ENCODE results near the gene NUB1. TPM values are rescaled to one million over a fixed set of nuclear protein-coding genes. Genes with fewer than 3 reads are reported as not detected.

NUB1 gene
- total RNA-seq, 1 experiment from 2014 or later, result 48.5 TPM

DNA sequence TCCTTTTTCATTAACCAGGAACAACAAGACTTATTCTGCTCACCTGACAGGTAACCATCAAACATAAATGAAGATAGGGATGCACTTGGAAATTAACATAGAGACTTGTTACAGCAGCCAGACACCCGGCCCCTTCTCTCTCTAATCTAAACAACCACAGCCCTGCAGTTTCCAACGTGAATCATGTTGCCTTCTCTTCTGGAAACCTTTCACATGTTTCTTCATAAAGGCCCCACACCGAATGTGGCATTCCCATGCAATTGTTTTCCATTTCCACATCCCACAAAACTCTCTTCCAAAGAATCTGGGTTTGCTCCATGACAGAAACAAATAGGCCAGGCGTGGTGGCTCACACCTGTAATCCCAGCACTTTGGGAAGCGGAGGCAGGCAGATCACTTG lies 83.2 kb downstream of the NUB1 start:
- Histone ChIP-seq H3K9ac (ENCODE audit: extremely low read depth, insufficient read length, low read length) (no peak overlapping the region), H3K4ac (ENCODE audit: low read depth, low read length) (no peak overlapping the region), H3K27me3 (ENCODE audit: insufficient read depth, low read length) (no peaks in the 10 kb centered on the region), H3K27ac (ENCODE audit: insufficient read length, low read depth, low read length) (no peak overlapping the region), H3K4me2 (ENCODE audit: insufficient read depth, insufficient read length, low read length) (no peak overlapping the region), H4K91ac (ENCODE audit: insufficient read length, low read depth, low read length) (no peak overlapping the region), H2BK20ac (ENCODE audit: low read depth, low read length, poor library complexity, severe bottlenecking) (no peak overlapping the region), H4K20me1 (ENCODE audit: control insufficient read depth, insufficient read depth, insufficient read length) (no peaks in the 10 kb centered on the region), H3K79me2 (ENCODE audit: insufficient read depth, low read length) (no peaks in the 10 kb centered on the region), H2BK120ac (ENCODE audit: low read depth, low read length, poor library complexity, severe bottlenecking) (no peak overlapping the region), H3K23me2 (ENCODE audit: insufficient read length, low read depth, low read length, poor library complexity, severe bottlenecking) (no peaks in the 10 kb centered on the region), H3K79me1 (ENCODE audit: insufficient read depth, low read depth, low read length, poor library complexity, severe bottlenecking) (no peaks in the 10 kb centered on the region), H2BK5ac (ENCODE audit: insufficient read length, low read length) (no peak overlapping the region), H2BK12ac (ENCODE audit: insufficient read length, low read depth, low read length) (no peak overlapping the region), H2AK5ac (ENCODE audit: insufficient read length, low read length) (no peak overlapping the region), H4K8ac (replicated peaks; ENCODE audit: insufficient read length, low read depth, low read length) (no peak overlapping the region), H3K4me1 (ENCODE audit: insufficient read depth, low read length) (no peaks in the 10 kb centered on the region; the same call in 1 of the 2 replicates), H2AFZ (ENCODE audit: low read length) (no peak overlapping the region), H3K23ac (ENCODE audit: insufficient read length, low read depth, low read length) (no peak overlapping the region), H3T11ph (ENCODE audit: low read length) (no peak overlapping the region), H2BK15ac (ENCODE audit: low read depth, low read length) (no peak overlapping the region), H3K56ac (ENCODE audit: insufficient read length, low read depth, low read length) (no peak overlapping the region), H3K14ac (ENCODE audit: insufficient read depth, low read length) (no peak overlapping the region), H3K9me3 (ENCODE audit: control insufficient read depth, low read depth, low read length) (no peaks in the 10 kb centered on the region), H3K18ac (ENCODE audit: insufficient read length, low read depth, low read length) (no peak overlapping the region), H4K5ac (ENCODE audit: insufficient read length, low read depth, low read length) (no peak overlapping the region)
- TF ChIP-seq, protein P1, sequence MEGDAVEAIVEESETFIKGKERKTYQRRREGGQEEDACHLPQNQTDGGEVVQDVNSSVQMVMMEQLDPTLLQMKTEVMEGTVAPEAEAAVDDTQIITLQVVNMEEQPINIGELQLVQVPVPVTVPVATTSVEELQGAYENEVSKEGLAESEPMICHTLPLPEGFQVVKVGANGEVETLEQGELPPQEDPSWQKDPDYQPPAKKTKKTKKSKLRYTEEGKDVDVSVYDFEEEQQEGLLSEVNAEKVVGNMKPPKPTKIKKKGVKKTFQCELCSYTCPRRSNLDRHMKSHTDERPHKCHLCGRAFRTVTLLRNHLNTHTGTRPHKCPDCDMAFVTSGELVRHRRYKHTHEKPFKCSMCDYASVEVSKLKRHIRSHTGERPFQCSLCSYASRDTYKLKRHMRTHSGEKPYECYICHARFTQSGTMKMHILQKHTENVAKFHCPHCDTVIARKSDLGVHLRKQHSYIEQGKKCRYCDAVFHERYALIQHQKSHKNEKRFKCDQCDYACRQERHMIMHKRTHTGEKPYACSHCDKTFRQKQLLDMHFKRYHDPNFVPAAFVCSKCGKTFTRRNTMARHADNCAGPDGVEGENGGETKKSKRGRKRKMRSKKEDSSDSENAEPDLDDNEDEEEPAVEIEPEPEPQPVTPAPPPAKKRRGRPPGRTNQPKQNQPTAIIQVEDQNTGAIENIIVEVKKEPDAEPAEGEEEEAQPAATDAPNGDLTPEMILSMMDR (conservative IDR thresholded peaks at IDR 0.05), result no peak
- no CpG with 5 or more reads among the region's 5 CpGs for WGBS (ENCODE audit: extremely low coverage, insufficient read length, low lambda C conversion rate)
- H3K36me3 Mint-ChIP-seq (ENCODE audit: insufficient read depth in 1 of 3, low read depth in 3 of 3), result peaks cover 0 to 11% (median 0%) of the 10 kb centered on the region in 3 experiments; a peak in 2 of 7 replicates
- DNase-seq, result no peak
- H3K4me3 Mint-ChIP-seq, result no peak overlapping the region
- peaks cover 26 to 33% of the 10 kb centered on the region in 2 experiments for H3K4me1 Mint-ChIP-seq
- H3K27me3 Mint-ChIP-seq (ENCODE audit: low read depth), result peaks cover 48% of the 10 kb centered on the region
- H3K9me3 Mint-ChIP-seq, result peaks cover 7 to 25% of the 10 kb centered on the region in 2 experiments; a peak in 4 of 5 replicates
- H3K27ac Mint-ChIP-seq, result no peak overlapping the region
